HG03060 (cell line): ENCODE results near the gene CNNM1.

Experiments used
- ATAC-seq: cut with Tn5 transposase; IDR thresholded peaks from one replicate; pipeline ENCODE4 v1.9.1; 2021; ENCODE audit warnings: low read depth, moderate number of reproducible peaks; ENCODE audit not compliant: unreplicated experiment

The CNNM1 gene

DNA sequence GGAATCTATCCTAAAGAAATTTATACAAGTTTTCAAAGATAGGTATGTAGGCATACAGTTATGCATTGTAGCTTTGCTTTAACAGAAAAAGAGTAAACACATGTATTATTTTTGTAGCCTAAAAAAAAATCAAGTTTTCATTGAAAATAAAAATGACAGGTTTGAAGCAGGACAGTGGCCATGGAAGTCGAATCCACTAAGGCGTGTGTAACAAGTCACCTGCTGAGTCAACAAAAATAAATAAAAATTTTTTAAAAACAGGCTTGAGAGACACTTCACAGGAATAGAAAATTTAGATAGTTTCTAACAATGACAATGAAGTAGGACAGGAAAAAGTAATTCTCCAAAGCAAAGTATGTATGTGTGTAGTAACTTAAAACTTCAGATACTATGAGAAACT is 109.7 kb downstream of the CNNM1 start:
- no peak for ATAC-seq

DNA sequence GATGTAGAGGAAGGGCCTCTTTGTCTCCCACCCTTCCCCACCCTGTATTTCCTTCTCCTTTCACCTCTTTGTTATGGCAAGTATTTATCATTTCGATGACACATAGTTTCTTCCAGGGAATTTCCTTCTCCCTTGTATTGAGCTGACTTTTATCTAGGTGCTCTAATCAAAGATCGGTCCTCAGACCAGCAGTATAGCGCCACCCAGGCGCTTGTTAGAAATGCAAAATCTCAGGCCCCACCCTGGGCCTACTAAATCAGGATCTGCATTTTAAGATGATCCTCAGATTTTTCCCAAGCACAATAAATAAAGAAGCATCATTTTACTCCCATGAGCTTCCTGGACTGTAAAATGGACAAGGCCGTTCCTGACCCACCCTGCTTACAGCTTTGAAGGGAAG is 113.2 kb downstream of the CNNM1 start:
- ATAC-seq: no peak

DNA sequence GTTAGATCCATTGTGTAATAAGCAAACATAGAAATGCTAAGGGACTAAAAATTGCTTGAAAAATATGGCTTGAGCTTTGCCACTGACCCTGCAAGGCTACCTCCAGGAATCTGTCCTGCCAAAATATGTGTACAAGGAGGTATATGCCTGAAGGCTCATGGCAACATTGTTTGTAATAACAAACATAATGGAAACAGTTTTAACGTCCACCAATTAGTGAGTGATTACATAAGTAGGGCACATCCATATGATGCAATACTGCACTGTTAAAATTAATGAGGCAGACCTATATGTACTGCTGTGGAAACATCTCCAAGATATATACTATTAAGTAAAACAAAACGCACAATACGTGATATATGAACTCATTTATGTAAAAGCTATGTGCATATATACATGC is 114.3 kb downstream of the CNNM1 start:
- ATAC-seq: no peak
